HG03457 (cell line): ENCODE results near the gene UVSSA.
"Not testable (repeated sequence)": the region's sequence is repeated elsewhere in the genome, so short reads cannot be mapped to it uniquely, and the experiment has no call there.

Experiments
- ATAC-seq: cut with Tn5 transposase; IDR thresholded peaks from one replicate; pipeline ENCODE4 v1.9.1; 2021; ENCODE audit warnings: moderate number of reproducible peaks; ENCODE audit not compliant: unreplicated experiment

The UVSSA gene

GRCh38 chr4:1385373-1386340, 38.6 kb downstream of the UVSSA start:
- ATAC-seq = no peak

GRCh38 chr4:1393363-1393762, 46.4 kb downstream of the UVSSA start:
- ATAC-seq = not testable (repeated sequence)

GRCh38 chr4:1393866-1394265, 46.9 kb downstream of the UVSSA start:
- ATAC-seq = no peak

GRCh38 chr4:1394554-1395388, 47.8 kb downstream of the UVSSA start:
- ATAC-seq = not testable (repeated sequence)

GRCh38 chr4:1395389-1395820, 48.4 kb downstream of the UVSSA start:
- not testable (repeated sequence) for ATAC-seq

- no peak for ATAC-seq
Observed at GRCh38 chr4:1395941-1396805, 49.2 kb downstream of the UVSSA start.

- ATAC-seq = no peak
Observed at GRCh38 chr4:1396806-1397455, 49.9 kb downstream of the UVSSA start.

- no peak for ATAC-seq
Observed at GRCh38 chr4:1398681-1399507, 51.9 kb downstream of the UVSSA start.

- ATAC-seq = no peak
Observed at GRCh38 chr4:1399508-1400190, 52.6 kb downstream of the UVSSA start.

- ATAC-seq = no peak
Observed at GRCh38 chr4:1400191-1400805, 53.3 kb downstream of the UVSSA start.

GRCh38 chr4:1400831-1401408, 53.9 kb downstream of the UVSSA start:
- ATAC-seq = no peak

- ATAC-seq = no peak
Observed at GRCh38 chr4:1401409-1402020, 54.5 kb downstream of the UVSSA start.

GRCh38 chr4:1402021-1402515, 55.1 kb downstream of the UVSSA start:
- ATAC-seq = no peak

- ATAC-seq = no peak
Observed at GRCh38 chr4:1402516-1403091, 55.6 kb downstream of the UVSSA start.

- no peak for ATAC-seq
Observed at GRCh38 chr4:1403177-1403583, 56.2 kb downstream of the UVSSA start.

- no peak for ATAC-seq
Observed at GRCh38 chr4:1403591-1404572, 56.9 kb downstream of the UVSSA start.
